ENCODE results near the gene LRCH3.
A peak's percentile ranks its signal among the peaks of the same experiment; 100 is the strongest.

The LRCH3 gene

GRCh38 chr3:197749601-197750395, 41.3 kb upstream of the LRCH3 start, which contains the start of gene FYTTD1:
Gene FYTTD1, plus strand, starts transcription at chr3:197749883. Its CDS starts 89 bp downstream, at chr3:197749972.
- peak; percentile 57 to 84 for DNase-seq (ENCODE audit: low read depth in 1 of 2, low spot score in 1 of 2)
- TF ChIP-seq, protein P1, sequence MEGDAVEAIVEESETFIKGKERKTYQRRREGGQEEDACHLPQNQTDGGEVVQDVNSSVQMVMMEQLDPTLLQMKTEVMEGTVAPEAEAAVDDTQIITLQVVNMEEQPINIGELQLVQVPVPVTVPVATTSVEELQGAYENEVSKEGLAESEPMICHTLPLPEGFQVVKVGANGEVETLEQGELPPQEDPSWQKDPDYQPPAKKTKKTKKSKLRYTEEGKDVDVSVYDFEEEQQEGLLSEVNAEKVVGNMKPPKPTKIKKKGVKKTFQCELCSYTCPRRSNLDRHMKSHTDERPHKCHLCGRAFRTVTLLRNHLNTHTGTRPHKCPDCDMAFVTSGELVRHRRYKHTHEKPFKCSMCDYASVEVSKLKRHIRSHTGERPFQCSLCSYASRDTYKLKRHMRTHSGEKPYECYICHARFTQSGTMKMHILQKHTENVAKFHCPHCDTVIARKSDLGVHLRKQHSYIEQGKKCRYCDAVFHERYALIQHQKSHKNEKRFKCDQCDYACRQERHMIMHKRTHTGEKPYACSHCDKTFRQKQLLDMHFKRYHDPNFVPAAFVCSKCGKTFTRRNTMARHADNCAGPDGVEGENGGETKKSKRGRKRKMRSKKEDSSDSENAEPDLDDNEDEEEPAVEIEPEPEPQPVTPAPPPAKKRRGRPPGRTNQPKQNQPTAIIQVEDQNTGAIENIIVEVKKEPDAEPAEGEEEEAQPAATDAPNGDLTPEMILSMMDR (IDR thresholded peaks at IDR 0.05; ENCODE audit: insufficient read depth, low read length), result peak; percentile 16
- no peak for TF ChIP-seq SPI1 (IDR thresholded peaks at IDR 0.05; ENCODE audit: borderline replicate concordance, low read depth)
- H3K4me3 ChIP-seq (replicated peaks; ENCODE audit: insufficient read depth, low read length), result peak within 1 kb of the TSS; percentile 67
- peak within 1 kb of the TSS; percentile 67 for H3K27ac ChIP-seq (replicated peaks)
- H3K27me3 ChIP-seq (ENCODE audit: insufficient read depth, poor library complexity, severe bottlenecking), result no peaks in the 10 kb centered on the region

DNA sequence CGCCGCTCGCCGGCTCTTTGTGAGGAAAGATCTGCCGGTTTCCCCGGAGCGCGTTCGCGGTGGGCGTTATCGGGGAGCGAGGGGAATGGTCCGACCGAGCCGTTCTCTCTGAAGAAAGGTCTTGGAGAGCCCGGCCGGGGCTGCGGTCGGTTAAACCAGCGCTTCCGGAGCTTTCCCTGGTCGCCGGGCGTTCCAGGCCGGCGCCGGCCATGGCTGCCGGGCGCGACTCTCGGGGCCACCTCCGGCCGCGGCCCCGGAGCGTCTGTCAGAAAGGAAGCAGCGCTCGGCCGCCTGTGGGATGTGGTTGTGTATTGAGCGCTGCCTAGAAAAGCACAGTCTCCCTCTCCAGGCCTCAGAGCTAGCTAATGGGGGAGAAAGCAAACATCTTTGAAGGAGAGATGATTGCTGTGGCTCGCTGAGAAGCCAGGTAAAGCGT, 40.6 kb upstream of the LRCH3 start:
- H3K4me3 ChIP-seq (replicated peaks; ENCODE audit: insufficient read depth, low read length), result peak overlapping the region; percentile 67
- no peaks in the 10 kb centered on the region for H3K27me3 ChIP-seq (ENCODE audit: insufficient read depth, poor library complexity, severe bottlenecking)
- no peak for TF ChIP-seq SPI1 (IDR thresholded peaks at IDR 0.05; ENCODE audit: borderline replicate concordance, low read depth)
- TF ChIP-seq, protein P1 (IDR thresholded peaks at IDR 0.05; ENCODE audit: insufficient read depth, low read length), result no peak
- TF ChIP-seq GABPA (IDR thresholded peaks at IDR 0.05; ENCODE audit: low read depth), result no peak
- TF ChIP-seq REST (IDR thresholded peaks at IDR 0.05; ENCODE audit: insufficient replicate concordance, low read depth), result no peak
- no peak for TF ChIP-seq POLR2AphosphoS5 (IDR thresholded peaks at IDR 0.05; ENCODE audit: low read depth)
- DNase-seq (ENCODE audit: low read depth in 1 of 2, low spot score in 1 of 2), result peak; percentile 22 to 71
- H3K27ac ChIP-seq (replicated peaks), result peak overlapping the region; percentile 67

GRCh38 chr3:197750858-197751737, 40.0 kb upstream of the LRCH3 start:
- no peak for TF ChIP-seq REST (IDR thresholded peaks at IDR 0.05; ENCODE audit: insufficient replicate concordance, low read depth)
- no peaks in the 10 kb centered on the region for H3K27me3 ChIP-seq (ENCODE audit: insufficient read depth, poor library complexity, severe bottlenecking)
- H3K27ac ChIP-seq (replicated peaks), result peak overlapping the region; percentile 25; the same call in 1 of the 2 replicates
- H3K4me3 ChIP-seq (replicated peaks; ENCODE audit: insufficient read depth, low read length), result peak overlapping the region; percentile 67
- DNase-seq (ENCODE audit: low read depth in 1 of 2, low spot score in 1 of 2), result peak; percentile 26 to 65

DNA sequence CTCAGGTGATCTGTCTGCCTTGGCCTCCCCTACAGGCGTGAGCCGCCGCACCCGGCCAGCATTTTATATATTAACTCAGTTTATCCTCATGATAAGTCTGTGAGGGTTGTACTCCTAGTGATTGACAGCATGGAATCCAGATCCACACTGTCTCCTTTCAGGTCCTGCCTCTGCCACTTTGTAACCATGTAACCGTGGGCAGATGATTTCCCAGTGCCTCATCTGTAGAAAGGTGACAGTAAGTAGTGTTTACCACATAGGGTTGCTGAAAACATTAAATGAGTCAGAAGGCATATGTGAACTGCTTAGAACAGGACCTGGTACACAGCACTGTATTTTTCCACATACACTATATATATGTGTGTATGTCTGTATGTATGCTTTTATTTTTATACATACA, 38.9 kb upstream of the LRCH3 start:
- Histone ChIP-seq H3K27ac (replicated peaks) (no peak overlapping the region), H3K4me3 (replicated peaks; ENCODE audit: insufficient read depth, low read length) (no peak overlapping the region), H3K27me3 (ENCODE audit: insufficient read depth, poor library complexity, severe bottlenecking) (no peaks in the 10 kb centered on the region)
- DNase-seq (ENCODE audit: low read depth in 1 of 2, low spot score in 1 of 2), result no peak
- no peak for TF ChIP-seq REST (IDR thresholded peaks at IDR 0.05; ENCODE audit: insufficient replicate concordance, low read depth)
- no peak for TF ChIP-seq SPI1 (IDR thresholded peaks at IDR 0.05; ENCODE audit: borderline replicate concordance, low read depth)
- TF ChIP-seq POLR2AphosphoS5 (IDR thresholded peaks at IDR 0.05; ENCODE audit: low read depth), result no peak
- TF ChIP-seq, protein P1 (IDR thresholded peaks at IDR 0.05; ENCODE audit: insufficient read depth, low read length), result no peak
- TF ChIP-seq GABPA (IDR thresholded peaks at IDR 0.05; ENCODE audit: low read depth), result no peak

Measured in HL-60 (cell line).